ENCODE results near the gene ATP6V0A4.

DNA sequence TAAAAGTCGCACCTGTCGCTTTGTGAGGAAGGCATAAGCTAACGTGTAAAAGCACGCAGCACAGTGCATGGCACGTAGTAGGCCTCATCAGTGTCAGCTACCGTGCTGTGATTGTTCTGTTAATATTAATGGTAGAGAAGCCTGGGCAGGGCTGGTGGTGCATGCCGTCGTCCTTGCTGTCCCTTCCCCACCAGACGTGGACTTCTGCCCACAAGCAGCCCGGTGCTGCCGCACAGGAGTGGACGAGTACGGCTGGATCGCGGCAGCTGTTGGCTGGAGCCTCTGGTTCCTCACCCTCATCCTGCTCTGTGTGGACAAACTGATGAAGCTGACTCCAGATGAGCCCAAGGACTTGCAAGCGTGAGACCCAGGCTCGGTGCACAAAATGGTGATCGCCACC is 4.7 kb upstream of the ATP6V0A4 start:
- TF ChIP-seq, protein P1, sequence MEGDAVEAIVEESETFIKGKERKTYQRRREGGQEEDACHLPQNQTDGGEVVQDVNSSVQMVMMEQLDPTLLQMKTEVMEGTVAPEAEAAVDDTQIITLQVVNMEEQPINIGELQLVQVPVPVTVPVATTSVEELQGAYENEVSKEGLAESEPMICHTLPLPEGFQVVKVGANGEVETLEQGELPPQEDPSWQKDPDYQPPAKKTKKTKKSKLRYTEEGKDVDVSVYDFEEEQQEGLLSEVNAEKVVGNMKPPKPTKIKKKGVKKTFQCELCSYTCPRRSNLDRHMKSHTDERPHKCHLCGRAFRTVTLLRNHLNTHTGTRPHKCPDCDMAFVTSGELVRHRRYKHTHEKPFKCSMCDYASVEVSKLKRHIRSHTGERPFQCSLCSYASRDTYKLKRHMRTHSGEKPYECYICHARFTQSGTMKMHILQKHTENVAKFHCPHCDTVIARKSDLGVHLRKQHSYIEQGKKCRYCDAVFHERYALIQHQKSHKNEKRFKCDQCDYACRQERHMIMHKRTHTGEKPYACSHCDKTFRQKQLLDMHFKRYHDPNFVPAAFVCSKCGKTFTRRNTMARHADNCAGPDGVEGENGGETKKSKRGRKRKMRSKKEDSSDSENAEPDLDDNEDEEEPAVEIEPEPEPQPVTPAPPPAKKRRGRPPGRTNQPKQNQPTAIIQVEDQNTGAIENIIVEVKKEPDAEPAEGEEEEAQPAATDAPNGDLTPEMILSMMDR (conservative IDR thresholded peaks at IDR 0.05): no peak
- no peak for TF ChIP-seq EZH2 (IDR thresholded peaks at IDR 0.05; ENCODE audit: low read depth)
